A549 (cell line): ENCODE measurements around the gene ASIC2. TPM values are rescaled to one million over a fixed set of nuclear protein-coding genes. Genes with fewer than 3 reads are reported as not detected.

Experiments used
- ATAC-seq, 2 experiments: fragments of 200-7000 bp in 1 of 2; fragments of >200 bp in 1 of 2; cut with Nextera tagmentation in 1 of 2; cut with Tn5 transposase in 1 of 2; 3 replicates each; pipeline versions ENCODE4 v1.8.0 to v1.9.1; 2018 to 2020; ENCODE audit warnings: mild to moderate bottlenecking in 1 of 2, moderate library complexity in 1 of 2
- CTCF ChIA-PET: fragments of 300-600 bp; sonication (Branson Sonifier 250); formaldehyde crosslinking; extraction: SDS; loops from one replicate; lab custom pipeline; 2021; ENCODE audit warnings: antibody characterized with exemption, inconsistent platforms; lab: Yijun Ruan, JAX
- POLR2A ChIA-PET: fragments of 350-600 bp; formaldehyde crosslinking; extraction: SDS; loops from one replicate; lab custom pipeline; 2021; ENCODE audit warnings: antibody characterized with exemption, inconsistent platforms; lab: Yijun Ruan, JAX
- DNase-seq, 2 experiments: peaks; one replicate each; pipeline versions ENCODE4 v3.0.0 to v3.0.0-alpha.2; 2011 to 2016; ENCODE audit warnings: low read depth in 1 of 2, low spot score in 1 of 2
- FAIRE-seq: peaks from 2 replicates; lab custom pipeline; 2011; peaks lifted over from hg19 to GRCh38; lab: Jason Lieb, UNC
- H3K27ac ChIP-seq, 2 experiments: fragments of >200 bp; sonication (Bioruptor Twin); formaldehyde crosslinking; 3 replicates each; pipeline ENCODE4 v1.5.1; 2016 to 2017
- H3K4me1 ChIP-seq: fragments of >200 bp; sonication (Bioruptor Twin); formaldehyde crosslinking; 3 replicates; pipeline ENCODE4 v1.6.1; 2016
- H3K4me2 ChIP-seq: fragments of >200 bp; sonication (Bioruptor Twin); formaldehyde crosslinking; 3 replicates; pipeline ENCODE4 v1.6.1; 2016
- H3K4me3 ChIP-seq: fragments of >200 bp; sonication (Bioruptor Twin); formaldehyde crosslinking; 3 replicates; pipeline ENCODE4 v1.5.1; 2016
- H3K9me3 ChIP-seq: fragments of >200 bp; sonication (Bioruptor Twin); formaldehyde crosslinking; 3 replicates; pipeline ENCODE4 v1.6.1; 2016
- ATOH8 ChIP-seq: fragments of 250-450 bp; sonication (Bioruptor Pico); IDR thresholded peaks from 2 replicates; pipeline ENCODE4 v1.5.0; 2020; ENCODE audit warnings: low read depth, mild to moderate bottlenecking, moderate library complexity
- BCL3 ChIP-seq: fragments of >200 bp; sonication (Bioruptor Twin); formaldehyde crosslinking; IDR thresholded peaks from 3 replicates; pipeline ENCODE4 v1.6.1; 2016
- CHD2 ChIP-seq: fragments of 150-350 bp; IDR thresholded peaks from 2 replicates; pipeline ENCODE4 v1.6.1; 2014; ENCODE audit warnings: low read length; ENCODE audit not compliant: partially characterized antibody
- CTCF ChIP-seq: fragments of >200 bp; sonication (Bioruptor Twin); formaldehyde crosslinking; IDR thresholded peaks from 3 replicates; pipeline ENCODE4 v1.5.1; 2016
- ELK1 ChIP-seq: fragments of 150-350 bp; IDR thresholded peaks from 2 replicates; pipeline ENCODE4 v1.6.1; 2014; ENCODE audit warnings: low read depth, mild to moderate bottlenecking, low read length
- FOSB ChIP-seq: fragments of 250-450 bp; sonication (Bioruptor Pico); IDR thresholded peaks from 2 replicates; pipeline ENCODE4 v1.5.0; 2020; ENCODE audit warnings: mild to moderate bottlenecking, moderate library complexity
- HDAC2 ChIP-seq: fragments of 200-600 bp; sonication (generic); IDR thresholded peaks from 2 replicates; pipeline ENCODE4 v1.6.1; 2016
- HES2 ChIP-seq: fragments of >200 bp; sonication (Bioruptor Twin); formaldehyde crosslinking; IDR thresholded peaks from 2 replicates; pipeline ENCODE4 v1.6.1; 2016
- HMGXB4 ChIP-seq: fragments of 250-450 bp; sonication (Bioruptor Pico); IDR thresholded peaks from 2 replicates; pipeline ENCODE4 v1.5.0; 2021; ENCODE audit warnings: mild to moderate bottlenecking, moderate library complexity, borderline replicate concordance
- KDM1A ChIP-seq: fragments of 200-600 bp; sonication (generic); IDR thresholded peaks from 2 replicates; pipeline ENCODE4 v1.6.1; 2016; ENCODE audit warnings: low read depth, mild to moderate bottlenecking
- KDM5A ChIP-seq: fragments of 200-600 bp; sonication (generic); IDR thresholded peaks from 2 replicates; pipeline ENCODE4 v1.6.1; 2016; ENCODE audit warnings: antibody characterized with exemption, mild to moderate bottlenecking
- MAZ ChIP-seq: fragments of 150-350 bp; IDR thresholded peaks from 2 replicates; pipeline ENCODE4 v1.6.1; 2014; ENCODE audit warnings: antibody characterized with exemption, low read depth, low read length, borderline replicate concordance
- PBX3 ChIP-seq: IDR thresholded peaks from 2 replicates; pipeline ENCODE4 v1.6.1; 2012
- POLR2AphosphoS2 ChIP-seq: conservative IDR thresholded peaks from 2 replicates; pipeline ENCODE4 v1.6.1; 2012; ENCODE audit warnings: low read length, improper control_type of control experiment, inconsistent platforms
- RCOR1 ChIP-seq: fragments of 150-350 bp; IDR thresholded peaks from 2 replicates; pipeline ENCODE4 v1.6.1; 2014; ENCODE audit warnings: antibody characterized with exemption, low read length, low read depth
- RNF2 ChIP-seq: fragments of 200-600 bp; sonication (generic); IDR thresholded peaks from 2 replicates; pipeline ENCODE4 v1.6.1; 2016; ENCODE audit warnings: low read depth, mild to moderate bottlenecking, antibody characterized with exemption, moderate library complexity, borderline replicate concordance
- SMC3 ChIP-seq: fragments of >200 bp; sonication (Bioruptor Twin); formaldehyde crosslinking; IDR thresholded peaks from 3 replicates; pipeline ENCODE4 v1.6.1; 2018; ENCODE audit warnings: inconsistent platforms
- ZSCAN20 ChIP-seq: fragments of 250-450 bp; sonication (Bioruptor Pico); IDR thresholded peaks from 2 replicates; pipeline ENCODE4 v1.8.0; 2022; ENCODE audit warnings: mild to moderate bottlenecking, moderate library complexity
- WGBS: methylation state at CpG from one replicate; pipeline ENCODE4 v1.1.6; 2017; ENCODE audit errors: missing lambda C conversion rate; 5-methylcytosine and 5-hydroxymethylcytosine counted together
- polyA plus RNA-seq, 4 experiments: library from polyadenylated mRNA; depleted of rRNA in 3 of 4; stranded (reverse); fragments of >200 nt; fragmentation: RNase III in 1 of 4; extraction: RNeasy Plus Mini Kit Qiagen cat#74134 plus additional on column Dnase treatment in 1 of 4; gene quantifications; 2 replicates in 3 of 4; 3 replicates in 1 of 4; pipeline ENCODE4 v1.2.3, GENCODE V29; 2011 to 2017

The ASIC2 gene
- polyA plus RNA-seq, 2 of the 4 experiments (the other 2 are of a cell fraction), result 1.5 to 1.9 TPM

GRCh38 chr17:33163533-33164168, 129.4 kb downstream of the ASIC2 start (continued):
- TF ChIP-seq BCL3 (no peak), ELK1 (no peak), FOSB (CRISPR knock-in tag) (no peak)

GRCh38 chr17:33154869-33155455, 138.1 kb downstream of the ASIC2 start:
- ATAC-seq (no peak; a peak in 1 of 6 replicates), DNase-seq (no peak), FAIRE-seq (no peak)
- POLR2A ChIA-PET, result no interaction called here
- WGBS, result 81% methylated on average over 19 of the region's 19 CpGs
- CTCF ChIA-PET, result interaction anchor here (1.1 to 1.8 kb wide), 3 partner anchors 13 to 30 kb away, joined by 3 to 7 read pairs (median 5); no protein-coding TSS in a partner anchor
- H3K4me1 ChIP-seq, result no peaks in the 10 kb centered on the region
- H3K4me2 ChIP-seq, result no peak overlapping the region
- H3K27ac ChIP-seq, result no peak overlapping the region
- TF ChIP-seq ATOH8, result no peak
- no peak for TF ChIP-seq POLR2AphosphoS2
- no peak for TF ChIP-seq RCOR1
- TF ChIP-seq HES2, result no peak
- no peak for TF ChIP-seq MAZ
- no peak for TF ChIP-seq ZSCAN20
- TF ChIP-seq CHD2, result no peak
- no peak for TF ChIP-seq SMC3
- no peak for TF ChIP-seq PBX3
- no peak for TF ChIP-seq HMGXB4 (CRISPR knock-in tag)
- TF ChIP-seq KDM1A, result no peak
- no peak for TF ChIP-seq FOSB (CRISPR knock-in tag)
- TF ChIP-seq KDM5A, result no peak
- TF ChIP-seq CTCF, result no peak
- TF ChIP-seq HDAC2, result no peak
- no peak for TF ChIP-seq RNF2
- no peaks in the 10 kb centered on the region for H3K9me3 ChIP-seq
- H3K4me3 ChIP-seq, result no peak overlapping the region
